HG03097 (cell line): ENCODE results near the gene CLDN5.

Source experiments
- ATAC-seq: cut with Tn5 transposase; IDR thresholded peaks from one replicate; pipeline ENCODE4 v1.9.1; 2021; ENCODE audit not compliant: unreplicated experiment, low FRiP score

Gene CLDN5, protein sequence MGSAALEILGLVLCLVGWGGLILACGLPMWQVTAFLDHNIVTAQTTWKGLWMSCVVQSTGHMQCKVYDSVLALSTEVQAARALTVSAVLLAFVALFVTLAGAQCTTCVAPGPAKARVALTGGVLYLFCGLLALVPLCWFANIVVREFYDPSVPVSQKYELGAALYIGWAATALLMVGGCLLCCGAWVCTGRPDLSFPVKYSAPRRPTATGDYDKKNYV

DNA sequence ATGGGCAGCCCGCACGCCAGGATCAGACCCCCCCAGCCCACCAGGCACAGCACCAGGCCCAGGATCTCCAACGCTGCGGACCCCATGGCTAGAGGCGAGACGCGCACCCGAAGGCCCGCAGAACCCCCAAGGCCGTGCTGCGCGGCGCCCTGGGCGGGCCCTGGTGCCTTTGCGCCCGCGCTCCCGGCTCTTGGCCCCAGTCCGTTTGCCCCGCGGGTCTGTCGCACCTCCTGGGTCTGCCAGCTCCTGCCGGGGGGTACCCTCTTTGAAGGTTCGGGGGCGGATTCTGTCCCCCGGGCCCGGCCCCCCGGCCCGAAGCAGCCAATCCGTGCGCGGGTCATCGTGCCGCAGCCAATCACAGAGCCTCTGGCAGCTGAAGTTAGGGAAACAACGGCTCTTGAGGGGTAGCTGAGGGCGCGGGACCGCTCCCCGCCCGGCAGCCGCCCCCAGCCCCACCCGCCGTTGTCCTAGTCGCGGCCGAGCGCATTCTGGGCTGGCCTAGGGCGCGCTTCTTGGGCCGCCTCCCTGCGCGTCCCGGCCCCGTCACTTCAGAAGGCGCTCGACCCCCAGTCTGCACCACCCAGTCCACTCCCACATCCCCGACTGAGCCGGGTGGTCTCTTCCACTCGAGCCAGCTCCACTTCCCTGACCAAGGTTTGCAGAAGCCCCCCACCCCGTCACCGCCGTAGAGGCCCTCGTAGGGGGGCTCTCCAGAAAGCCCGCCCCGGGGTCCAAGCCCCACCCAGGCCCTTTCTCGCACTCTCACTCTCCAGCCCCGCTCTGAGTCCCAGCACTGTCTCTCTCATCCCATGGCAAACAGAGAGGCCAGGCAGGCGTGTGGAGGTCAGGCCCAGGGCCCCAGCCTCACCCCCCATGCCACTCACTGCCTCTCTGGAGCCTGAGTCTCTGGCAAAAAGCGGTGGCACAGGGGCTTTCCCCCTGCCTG lies at the start of gene CLDN5:
Gene CLDN5 (minus strand): TSS at position 241 of the 946 bp plus-strand sequence. CDS start 155 bp downstream, at position 86.
- no peak for ATAC-seq

DNA sequence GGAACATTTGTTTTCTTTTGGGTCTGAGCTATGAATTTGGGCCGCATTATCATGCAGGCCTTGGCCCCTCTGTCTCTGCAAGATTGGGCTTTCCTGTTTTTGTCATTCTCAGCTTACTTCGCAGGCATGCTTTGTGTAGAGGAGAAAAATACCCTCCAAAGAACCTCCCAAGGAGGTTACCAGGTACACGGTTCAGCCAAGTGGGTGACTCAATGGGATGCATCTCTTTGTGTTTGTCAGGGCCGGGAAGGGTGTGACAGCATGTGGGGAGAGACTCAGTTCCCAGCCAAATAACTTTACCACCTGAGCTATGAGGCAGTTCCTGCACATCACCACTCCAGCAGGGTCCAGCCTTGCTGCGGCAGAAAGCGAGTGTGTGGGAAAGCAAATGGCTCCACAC lies 47.8 kb upstream of the CLDN5 start:
- ATAC-seq, result no peak

DNA sequence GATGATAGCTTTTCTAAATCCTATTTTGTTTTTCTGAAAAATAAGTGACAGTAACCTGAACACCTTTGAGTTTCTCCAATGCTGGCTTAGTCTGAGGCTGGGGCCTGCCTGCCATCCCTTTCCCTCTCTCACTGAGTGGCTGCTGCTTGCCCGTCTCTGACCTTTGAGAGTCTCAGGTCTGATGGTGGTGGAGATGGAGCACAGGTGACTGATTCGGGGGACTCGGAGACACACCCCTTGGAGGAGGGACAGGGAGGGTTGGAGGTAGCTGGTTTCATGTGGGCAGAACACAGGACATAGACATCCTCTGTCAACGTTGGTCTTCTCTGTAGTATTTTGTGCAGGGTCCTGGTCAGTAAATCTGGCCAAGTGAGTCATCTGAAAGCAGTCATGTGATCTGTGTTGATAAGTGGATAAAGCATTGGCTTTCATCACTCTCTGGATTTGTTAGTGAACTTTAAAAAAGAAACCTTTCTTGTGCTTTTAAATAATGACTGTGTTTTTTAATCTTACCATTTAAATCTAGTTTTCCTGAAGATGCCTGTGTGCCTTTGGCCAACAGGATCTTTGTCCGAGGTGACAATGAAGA lies 47.1 kb upstream of the CLDN5 start:
- no peak for ATAC-seq

DNA sequence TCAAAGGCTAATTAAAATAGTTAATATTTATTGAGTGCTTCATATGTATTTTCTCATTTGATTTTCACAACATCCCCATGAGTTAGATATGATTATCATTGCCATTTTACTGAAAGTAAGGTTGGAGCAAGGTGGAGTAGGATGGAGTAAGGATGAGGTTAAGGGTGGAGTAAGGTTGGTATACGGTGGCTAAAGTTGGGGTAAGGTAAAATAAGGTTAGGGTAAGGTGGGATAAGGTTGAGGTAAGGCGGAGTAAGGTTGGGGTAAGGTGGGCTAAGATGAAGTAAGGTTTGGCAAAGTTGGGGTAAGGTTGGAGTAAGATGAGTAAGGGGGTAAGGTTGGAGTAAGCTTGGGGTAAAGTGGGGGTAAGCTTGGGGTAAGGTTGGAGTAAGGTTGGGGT lies 45.8 kb upstream of the CLDN5 start:
- ATAC-seq, result no peak

DNA sequence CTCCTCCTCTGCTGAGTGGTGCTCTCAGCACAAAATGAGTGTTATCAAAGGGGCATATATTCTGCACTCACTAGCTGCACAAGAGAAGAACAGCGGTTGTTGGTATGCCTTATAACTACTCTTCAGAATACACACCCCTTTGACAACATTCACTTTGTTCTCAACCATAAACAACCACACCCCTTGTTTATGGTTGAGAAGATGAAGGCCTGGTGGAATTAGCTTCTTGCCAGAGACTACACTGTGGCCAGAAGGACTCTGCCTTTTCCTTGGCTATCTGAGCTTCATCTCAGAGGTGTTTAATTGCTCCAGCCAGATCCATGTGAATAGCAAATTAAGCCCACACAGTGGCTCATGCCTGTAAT lies 45.0 kb upstream of the CLDN5 start:
- no peak for ATAC-seq

DNA sequence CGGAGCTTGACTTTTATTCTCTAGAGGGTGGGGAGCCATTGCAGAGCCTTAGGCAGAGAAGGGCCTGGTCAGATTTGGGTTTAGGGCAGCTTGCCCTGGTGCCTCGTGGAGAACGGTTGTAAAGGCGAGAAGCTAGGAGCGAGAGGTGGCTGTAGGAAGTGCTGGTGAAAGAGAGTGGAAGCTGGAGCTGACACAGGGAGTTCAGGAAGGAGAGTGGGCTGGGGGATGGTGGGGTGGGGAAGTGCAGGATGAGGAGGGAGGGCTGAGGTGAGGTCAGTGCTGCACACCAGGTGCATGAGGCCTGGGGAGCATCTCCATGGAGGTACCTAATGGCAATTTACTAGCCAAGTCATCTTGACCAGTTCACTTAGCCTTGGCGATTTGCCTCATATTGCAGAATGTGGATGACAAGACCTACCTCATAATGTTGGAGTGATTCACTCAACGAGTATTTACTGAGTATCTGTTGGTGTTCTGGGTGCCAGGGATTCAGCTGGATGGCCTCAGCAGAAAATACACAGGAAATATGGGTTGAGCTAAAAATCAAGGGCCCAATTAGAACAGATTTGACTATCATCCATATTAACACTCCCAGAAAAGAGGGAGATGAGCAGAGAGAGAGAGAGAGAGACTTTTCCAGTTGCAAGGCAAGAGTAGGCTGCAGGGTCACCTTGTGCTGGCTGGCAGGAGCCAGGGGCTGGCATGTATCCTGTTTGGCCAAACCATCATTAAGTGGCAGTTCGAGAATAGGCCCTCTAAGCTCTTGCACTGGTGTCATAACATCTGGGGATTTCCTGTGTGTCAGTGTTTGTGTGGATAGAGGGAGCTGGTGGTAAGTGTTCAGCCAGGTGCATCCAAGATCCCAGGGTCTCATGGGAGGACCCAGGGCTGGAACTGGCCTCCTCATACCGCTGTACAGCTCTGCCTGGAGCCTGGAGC lies 44.4 kb upstream of the CLDN5 start:
- ATAC-seq, result no peak

- ATAC-seq, result no peak
Measured at GRCh38 chr22:19567157-19568009, 43.2 kb upstream of the CLDN5 start.

DNA sequence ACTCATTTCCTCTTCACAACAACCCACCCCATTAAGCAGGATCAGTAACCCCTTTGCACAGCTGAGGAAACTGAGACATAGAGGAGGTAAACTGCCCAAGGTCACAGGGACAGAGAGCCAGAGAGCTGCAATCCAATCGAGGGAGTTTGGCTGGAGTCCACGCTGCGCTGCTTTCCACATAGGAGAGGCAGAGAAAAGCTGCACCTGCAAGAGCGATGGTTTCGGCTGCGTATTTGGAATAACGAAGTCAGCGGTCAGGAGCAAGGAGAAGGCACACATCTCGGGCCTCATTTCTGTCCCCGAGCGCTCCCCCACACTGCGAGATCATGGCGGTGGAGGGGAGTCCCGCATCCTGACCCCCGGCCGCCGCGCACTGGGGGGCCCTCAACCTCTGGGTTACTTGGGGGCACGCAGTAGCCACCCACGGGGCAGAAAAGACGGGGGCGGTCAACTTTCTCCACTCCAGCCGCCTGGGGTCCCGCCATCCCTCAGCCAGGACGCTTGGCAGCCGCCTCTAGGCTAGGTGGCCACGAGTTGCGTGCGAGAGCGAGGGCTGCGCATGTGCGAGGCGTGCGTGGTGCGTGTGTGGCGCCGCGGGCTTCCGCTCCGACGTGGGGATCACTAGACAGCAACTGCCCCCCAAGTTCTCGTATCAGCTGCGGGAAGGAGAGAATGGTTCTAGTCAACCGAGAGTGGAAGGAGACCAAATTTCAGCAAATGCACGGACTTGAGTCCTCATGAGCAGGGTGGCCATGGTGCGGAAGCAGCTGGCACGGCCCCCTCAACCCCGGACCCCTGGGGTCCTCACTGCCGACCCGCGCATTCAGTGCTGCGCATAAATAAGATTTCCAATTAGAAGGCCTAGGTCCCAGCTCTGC lies 42.3 kb upstream of the CLDN5 start:
- no peak for ATAC-seq

- ATAC-seq, result no peak
Measured at GRCh38 chr22:19565382-19566278, 41.4 kb upstream of the CLDN5 start.

DNA sequence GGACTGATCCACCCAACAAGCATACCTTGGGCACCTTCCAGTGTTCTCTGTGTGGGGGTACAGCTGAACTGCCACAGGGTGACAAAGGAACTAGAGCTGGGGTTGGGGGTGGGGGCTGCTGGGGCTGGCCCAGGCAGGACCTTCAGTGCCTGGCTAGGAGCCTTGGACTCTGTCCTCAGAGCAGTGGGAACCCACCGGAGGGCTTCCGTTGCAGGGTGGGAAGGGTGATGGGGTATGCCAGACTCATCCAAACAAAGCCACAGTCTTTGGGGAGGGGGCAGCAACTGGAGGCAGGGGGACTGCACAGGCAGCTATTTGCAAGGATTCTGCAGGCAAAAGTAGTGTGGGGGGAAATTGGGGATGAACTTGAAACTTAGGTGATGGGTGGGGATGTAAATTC lies 35.7 kb upstream of the CLDN5 start:
- no peak for ATAC-seq

DNA sequence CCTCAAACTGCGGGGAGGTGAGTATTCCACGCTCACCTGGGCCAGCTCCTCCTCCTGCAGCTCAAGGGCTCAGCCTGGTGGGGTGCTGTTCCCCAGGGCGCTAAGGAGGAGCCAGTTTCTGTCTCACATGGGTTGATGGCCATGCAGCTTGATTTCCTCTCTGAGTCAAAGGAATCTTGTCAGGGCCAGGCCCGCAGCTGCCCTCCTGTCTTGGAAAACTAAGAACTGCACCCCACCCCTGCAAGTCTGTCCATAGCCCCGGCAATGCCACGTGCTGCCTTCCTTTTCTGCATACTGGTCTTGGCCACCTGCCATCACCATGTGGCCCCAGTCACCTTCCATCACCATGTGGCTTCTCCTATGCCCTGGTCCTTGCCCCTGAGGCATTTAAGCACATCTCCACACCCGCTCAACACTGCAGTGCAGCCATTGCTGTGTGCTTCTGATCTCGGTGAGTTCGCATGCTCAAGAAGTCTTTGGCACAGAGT lies 35.2 kb upstream of the CLDN5 start:
- ATAC-seq, result no peak

GRCh38 chr22:19556963-19557545 lies 32.8 kb upstream of the CLDN5 start:
- no peak for ATAC-seq

GRCh38 chr22:19555651-19556050 lies 31.4 kb upstream of the CLDN5 start:
- no peak for ATAC-seq

- ATAC-seq, result no peak
Measured at GRCh38 chr22:19554834-19555404, 30.7 kb upstream of the CLDN5 start.

GRCh38 chr22:19553201-19553600 lies 29.0 kb upstream of the CLDN5 start:
- ATAC-seq, result no peak

DNA sequence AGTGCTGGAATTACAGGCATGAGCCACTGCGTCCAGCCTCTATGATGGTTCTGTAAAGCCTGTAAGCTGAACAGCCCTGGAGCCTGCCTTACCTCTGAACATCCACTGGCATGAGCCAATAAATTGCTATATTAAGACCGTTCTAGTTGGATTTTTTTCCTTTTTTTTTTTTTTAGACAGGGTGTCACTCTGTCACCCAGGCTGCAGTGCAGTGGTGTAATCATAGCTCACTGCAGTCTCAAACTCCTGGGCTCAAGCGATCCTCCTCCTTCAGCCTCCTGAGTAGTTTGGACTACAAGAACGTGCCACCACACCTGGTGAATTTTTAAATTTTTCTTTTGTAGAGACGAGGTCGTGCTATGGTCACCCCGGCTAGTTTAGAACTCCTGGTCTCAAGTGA lies 26.2 kb upstream of the CLDN5 start:
- no peak for ATAC-seq

- no peak for ATAC-seq
Measured at GRCh38 chr22:19549428-19549827, 25.2 kb upstream of the CLDN5 start.
